GM21423 (cell line): Measurements from ENCODE around the gene PHC2.

ENCODE experiments used
- ATAC-seq: cut with Tn5 transposase; IDR thresholded peaks from one replicate; pipeline ENCODE4 v1.9.1; 2021; ENCODE audit warnings: mild to moderate bottlenecking, moderate library complexity; ENCODE audit not compliant: unreplicated experiment

PHC2 gene

DNA sequence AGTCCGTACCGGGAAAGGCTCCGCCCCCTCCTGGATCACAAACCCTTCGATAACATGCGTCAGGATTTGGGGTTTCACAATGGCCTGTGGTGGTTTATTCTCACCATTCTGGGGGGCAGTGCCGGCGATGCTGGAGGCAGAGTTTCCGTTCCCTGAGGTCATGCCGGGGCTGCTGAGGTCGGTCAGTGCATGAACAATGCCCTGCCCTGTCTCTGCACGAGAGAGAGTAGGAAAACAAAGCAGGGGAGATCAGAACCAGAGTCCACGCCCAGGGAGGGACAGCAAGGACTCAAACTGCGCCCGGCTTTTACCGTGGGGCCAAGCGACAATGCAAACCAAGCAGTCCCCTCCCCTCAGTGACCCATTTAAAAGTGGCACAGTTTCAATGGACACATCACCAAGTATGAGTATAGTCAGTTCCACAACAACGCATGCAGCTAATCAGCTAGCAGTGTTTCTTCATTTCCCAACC lies 96.8 kb downstream of the PHC2 start:
- no peak for ATAC-seq

DNA sequence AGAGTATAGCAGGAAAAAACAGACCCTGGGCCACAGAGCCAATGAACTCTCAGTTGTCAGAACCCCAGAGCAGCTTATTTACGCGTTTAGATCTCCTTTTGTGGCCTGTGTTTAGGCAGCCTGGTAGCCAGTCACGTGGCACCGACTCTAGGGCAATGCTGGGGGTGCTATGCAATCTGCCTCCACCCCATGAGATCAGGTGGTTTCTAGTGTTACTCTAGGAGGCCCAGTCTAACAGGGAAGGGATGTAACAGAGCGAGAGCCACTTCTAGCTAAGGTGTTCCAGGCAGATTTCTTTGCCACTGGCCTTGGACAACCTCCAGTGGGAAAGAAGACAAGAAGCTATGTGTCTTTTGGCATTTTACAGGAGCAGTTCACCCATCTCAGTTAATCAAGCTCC lies 98.0 kb downstream of the PHC2 start:
- no peak for ATAC-seq

DNA sequence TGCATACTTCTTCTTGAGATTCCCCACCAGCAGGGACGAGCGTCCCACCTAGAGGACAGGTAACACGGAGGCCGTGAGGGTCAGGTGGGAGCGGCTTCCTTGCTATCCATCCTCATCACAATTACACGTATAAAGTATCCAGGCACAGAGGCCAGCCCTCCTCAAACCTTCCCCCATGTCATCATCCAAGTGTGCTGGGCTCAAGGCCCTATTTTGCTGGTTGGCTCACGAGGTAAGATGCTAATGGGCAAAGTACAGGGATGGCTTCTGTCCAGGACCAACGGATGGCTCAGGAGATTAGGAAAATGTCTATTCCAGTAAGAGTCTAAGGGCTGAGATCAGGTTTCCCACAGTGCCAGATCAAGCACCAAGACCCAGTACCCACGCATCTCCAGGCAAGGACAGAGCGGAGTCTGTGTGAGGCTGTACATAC lies 98.5 kb downstream of the PHC2 start:
- ATAC-seq, result no peak

DNA sequence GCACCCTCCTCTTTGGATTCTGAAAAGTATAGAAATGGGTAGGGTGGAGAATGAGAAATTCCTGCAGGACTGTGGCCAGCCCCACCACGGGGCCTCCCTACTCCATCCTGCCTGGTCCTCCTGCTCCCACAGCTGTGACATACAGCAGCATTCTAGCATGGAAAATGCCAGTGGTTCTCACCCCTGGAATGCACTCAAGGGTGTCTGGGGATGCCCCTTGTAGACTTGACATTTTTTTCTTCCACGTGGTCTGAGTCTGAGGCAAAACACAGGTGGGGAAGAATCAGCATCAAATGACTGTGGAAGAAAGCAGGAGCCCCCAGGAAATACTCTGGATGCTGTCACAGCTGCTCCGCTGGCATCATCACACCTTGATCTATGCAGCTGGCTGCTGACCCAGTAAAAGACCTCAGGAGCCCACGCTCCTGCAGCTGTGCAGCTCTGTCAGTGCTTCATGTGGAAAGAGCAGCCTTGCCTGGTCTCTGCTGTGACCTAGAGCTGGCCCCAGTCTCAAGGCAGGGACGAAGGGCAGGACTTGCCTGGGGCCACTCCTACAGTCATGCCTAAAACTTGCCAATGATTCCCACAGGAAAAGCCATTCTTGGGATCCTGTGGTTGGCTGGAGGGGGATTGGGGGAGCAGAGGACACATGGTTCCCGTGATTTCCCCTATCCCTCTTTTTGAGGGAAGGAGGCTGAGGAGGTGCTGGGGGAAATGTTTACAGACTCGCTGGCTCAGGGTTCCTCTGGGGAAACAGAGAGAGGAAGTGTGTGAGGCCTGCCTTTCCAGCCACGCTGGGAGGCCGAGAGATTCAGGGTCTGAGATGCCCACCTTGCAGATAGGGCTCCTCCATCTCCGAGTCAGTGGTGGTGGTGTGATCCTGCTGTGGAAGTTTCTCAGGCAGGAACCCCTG lies 99.2 kb downstream of the PHC2 start:
- no peak for ATAC-seq

DNA sequence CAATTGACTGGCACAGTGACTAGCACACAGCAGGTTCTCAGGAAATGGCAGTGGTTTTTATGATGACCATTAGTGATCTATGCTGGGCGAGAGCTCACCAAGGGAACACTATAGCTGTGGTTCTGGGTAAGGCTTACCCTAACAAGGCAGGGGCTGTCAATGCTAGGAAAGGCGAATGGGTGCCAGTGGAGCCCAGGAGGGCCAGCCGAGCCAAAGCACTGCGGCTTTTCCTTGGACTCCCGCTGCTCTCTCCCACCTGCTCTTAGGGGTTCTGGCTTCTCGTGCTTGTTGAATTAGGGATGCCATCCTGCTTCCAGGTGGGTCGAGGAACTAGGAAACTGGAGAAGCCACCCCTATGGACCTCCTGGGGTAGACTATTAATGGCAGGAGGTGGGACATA lies 100.0 kb downstream of the PHC2 start:
- no peak for ATAC-seq

DNA sequence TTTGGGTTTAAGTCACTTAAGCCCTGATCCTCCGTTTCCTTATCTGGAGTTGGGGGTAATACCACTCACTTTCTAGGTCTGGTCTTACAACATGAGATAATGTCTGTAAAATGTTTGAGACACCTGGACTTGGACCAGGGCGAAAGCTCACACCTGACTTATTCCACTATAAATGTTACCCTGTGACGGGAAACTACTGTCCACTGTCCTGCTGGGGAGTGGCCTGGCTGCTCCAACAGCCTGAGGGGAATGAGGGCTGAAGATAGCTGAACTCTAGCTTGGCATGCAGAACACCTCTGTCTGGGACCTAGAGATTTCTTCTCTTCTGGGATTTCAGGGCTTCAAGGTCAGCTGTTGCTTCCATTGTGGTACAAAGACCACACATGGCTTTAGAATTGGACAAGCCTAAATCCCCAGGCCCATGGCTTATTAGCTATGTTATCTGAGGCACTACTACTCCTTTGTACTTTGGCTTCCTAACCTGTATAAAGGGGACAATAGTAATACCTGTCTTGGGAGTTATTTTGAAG lies 100.5 kb downstream of the PHC2 start:
- ATAC-seq, result no peak

DNA sequence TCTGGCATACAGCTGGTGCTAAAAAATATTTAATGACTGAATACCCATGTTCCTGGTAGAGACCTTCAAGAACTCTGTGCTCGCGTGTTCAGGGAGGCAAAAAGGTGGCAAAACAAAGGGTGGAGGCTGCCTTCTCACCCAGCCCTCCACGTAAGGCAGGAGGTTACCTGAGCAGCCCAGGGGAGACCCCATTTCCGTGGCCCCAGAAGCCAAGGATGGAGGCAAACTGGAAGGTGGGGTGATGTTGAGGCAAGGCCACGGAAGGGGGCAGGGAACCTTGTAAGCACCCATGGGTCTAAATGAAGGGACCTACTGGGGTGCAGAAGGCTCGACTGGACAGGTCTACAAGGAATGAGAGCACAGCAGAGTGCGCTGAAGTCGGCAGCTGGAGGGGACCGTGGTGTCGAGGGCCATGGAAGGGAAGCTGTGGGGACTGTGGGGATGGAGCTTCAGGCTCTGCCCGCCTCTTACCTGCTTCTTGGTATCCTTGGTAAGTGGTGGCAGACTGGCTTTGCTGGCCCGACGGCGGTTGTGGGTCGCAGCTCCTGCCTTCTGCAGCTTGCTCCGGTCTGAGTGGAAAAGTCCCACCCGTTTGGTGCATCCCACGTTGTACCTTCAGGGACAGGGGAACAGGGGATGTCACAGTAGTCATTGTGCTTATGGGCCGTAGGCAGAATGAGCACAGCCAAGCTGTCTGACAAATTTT lies 101.1 kb downstream of the PHC2 start:
- ATAC-seq, result no peak

DNA sequence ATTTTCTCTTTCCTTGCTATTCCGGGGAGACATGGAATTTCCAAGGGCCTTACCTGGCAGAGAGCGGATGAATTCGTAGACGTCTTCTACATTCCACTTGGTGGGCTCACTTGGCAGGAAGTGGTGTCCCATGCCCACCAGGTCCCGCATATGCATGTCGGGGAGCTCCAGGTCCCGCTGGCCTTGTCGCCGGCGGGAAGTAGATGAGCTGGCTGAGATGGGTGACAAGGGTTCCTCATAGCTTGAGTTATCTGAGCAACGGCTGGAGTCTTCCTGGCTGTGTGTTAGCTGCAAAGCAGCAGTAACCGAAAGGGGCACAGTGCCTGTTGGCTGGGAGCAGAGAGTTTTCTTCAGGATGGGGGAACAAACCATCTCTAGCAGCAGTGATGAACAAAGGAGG lies 102.1 kb downstream of the PHC2 start:
- no peak for ATAC-seq

DNA sequence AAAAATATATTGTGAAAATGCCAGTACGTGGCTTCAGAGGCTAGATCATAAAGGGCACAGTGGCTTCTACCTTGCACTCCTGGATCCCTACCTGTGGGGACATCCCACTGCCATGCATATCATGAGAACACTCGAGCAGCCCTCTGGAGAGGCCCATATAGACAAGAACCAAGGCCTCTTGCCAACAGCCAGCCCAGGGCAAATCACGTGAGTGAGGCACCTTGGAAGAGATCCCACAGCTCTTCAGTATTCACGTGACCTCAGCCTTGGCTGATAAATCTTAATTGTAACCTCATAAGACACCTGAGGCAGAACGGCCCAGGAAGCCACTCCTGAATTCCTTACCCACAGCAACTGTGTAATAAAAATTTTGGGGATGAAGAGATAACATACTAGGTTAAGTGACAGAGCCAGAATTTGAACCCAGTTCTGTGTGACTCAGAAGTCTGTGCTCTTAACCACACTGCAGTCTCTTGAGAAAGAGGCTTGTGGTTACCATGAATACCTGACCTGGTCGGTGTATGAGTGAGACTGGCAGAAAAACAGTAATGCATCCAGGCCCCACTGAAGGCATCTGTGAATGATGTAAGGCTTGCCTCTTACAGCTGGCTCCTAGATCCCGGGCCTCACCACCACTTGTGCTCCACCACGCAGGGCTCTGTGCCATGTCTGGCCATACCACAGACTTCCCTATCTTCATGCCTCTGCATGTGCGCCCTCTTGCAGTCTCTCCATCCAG lies 103.1 kb downstream of the PHC2 start:
- ATAC-seq, result no peak

DNA sequence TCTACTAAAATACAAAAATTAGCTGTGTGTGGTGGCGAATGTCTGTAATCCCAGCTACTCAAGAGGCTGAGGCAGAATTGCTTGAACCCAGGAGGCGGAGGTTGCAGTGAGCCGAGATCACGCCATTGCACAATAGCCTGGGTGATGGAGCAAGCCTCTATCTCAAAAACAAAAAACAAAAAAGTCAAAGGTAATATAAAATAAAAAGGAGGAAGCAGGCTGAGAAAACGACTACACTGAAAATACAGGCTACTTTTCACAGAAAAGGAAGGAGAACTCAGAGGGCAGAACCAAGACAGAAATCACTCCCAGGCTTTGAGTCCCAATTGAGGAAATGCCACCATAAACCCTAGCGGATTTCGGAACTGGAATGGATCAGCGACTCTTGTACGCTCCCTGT lies 104.1 kb downstream of the PHC2 start:
- ATAC-seq, result no peak

DNA sequence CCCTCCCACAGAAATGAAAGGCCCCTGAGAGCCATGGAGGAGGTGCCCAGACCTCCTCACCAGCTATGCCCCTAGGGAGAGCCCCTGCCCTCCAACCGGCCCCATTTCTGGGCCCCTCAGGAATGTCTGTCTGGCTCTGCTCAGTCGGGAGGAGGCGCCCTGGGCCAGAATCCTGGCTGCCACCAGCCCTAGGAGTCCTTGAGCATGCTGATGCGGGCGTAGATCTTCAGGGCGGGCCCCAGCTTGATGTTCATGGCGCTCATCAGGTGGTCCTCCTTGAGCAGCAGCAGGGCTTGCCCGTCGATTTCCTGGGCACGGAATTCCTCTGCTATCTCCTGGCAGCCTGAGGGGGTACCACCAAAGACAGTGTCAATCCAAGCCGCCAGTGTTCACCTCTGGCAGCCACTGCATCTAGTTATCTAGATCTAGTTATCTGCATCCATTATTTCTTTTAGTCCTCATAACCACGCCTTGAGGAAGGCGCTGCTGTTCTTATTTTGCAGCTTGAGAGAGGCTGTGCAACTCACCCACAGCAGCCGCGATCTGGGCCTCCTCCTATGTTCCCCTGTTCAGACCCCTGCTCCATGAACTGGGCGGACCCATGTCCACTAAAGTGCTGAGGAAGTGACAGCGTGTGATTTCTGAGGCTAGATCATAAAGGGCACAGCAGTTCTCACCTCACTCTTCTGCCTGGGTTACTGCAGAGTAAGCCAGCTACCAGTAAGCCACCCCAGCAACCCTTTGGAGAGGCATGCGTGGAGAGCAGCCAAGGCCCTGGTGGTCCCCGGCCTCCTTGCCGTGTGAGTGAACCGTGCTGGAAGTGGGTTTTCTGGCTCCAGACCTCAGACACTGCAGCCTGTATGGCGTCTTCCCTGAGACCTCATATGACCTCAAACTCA lies 106.0 kb downstream of the PHC2 start:
- ATAC-seq, result no peak

DNA sequence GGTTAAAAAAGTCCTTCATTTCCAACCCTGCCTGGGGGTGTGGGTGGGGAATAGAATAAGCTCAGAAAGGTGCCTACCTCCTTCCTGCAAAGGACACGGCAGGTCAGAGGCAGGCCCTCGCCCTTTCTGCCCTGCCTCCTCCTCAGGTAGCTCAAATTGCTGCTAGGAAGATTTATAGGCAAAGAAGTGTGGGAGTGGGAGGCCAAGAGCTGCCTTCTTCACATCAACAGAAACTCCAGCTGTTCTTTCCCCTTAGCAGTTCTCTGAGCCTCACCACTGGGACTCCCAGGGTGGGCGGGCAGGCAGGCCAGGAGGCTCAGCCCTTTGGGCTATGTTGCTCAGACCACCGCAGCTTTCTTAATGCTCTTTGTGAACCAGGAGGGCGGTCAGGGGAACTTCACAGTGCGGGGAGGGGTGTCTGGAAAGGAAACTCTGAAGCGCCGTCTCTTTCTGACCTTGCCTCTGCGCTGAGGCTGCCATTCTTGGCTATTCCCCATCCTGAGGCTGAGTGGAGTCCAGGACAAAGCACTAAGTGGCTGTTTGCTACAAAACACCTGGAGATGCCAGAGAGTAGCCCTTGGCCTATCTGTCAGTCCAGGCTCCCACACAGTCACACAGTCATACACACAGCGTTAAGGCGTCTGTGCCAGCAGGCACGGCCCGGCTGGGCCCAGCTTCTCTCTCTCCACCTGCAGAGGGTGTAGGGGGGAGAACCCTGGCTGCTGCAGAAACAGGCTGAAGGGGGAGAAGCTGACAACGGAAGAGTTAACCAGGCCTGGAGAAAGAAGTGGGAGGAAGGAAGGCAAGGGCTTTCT lies 107.0 kb downstream of the PHC2 start:
- no peak for ATAC-seq

DNA sequence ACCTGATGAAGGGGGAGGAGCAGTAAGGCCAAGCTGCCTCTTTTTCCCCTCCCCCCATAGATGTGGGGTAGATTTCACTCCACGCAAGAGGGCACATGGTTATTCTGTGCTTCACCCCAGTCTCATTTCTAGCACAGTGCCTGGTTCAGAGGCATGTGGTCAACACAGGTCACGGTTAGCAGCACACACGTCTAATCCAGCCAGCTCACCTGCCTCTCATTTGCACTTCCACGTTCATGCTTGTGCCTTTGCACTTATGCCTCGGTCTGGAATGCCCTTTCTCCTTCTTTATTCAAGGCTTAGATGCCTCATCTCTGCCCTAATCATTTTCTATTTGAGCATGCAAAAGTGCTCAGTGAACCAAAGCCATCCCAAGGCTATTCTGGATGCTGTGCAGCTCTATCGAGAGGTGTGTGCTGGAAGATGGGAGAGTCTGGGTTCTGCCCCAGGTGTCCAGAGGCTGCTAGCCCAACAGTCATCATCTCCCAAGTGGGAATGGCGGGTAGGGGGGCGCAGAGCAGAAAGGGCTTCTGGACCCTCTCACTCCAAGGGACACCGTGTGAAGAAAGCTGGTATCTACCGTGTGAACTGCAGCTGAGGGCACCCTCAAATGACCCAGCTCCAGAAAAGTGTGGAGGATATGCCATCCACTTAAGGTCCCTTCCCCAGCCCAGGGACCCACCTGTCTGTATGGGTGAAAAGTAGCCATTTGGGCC lies 107.9 kb downstream of the PHC2 start:
- ATAC-seq, result no peak

DNA sequence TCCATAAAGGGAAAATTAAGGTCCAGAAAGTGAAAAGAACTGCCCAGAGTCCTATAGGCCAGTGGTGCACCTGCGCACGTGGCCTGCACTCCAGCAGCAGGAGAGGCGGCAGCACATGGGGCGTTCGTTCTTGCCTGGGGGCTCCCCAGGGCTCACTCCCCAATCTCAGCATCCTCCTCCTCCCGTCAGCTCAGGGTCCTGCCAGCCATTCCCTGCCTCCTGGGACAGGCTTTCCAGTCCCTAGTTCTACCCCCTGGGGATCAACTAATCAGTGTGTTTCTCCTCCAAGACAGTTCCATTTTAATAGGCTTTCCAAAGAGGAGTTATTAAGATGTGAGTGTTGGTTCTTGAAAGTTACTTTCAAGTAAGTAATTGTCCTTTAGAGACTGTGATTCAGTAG lies 108.8 kb downstream of the PHC2 start:
- ATAC-seq, result no peak

DNA sequence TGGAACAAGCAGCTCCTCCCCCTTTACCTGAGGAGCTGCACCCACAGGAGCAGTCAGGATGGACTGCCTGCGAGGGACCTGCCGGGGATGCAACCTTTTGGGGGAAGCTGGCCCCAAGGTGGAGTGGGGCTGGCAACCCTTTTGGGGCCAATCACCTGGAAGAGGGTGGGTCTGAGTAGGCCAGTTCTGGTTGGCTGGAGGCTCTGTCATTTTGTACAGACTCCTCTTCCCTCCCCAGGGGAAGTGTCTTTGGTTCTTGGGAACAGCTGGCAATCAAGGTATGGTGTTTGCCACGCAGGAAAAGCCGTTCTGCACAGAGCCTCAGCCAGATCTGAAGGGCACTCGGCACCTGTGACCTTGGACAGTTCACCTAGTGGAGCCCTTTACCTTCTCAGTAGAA lies 109.7 kb downstream of the PHC2 start:
- ATAC-seq, result no peak

DNA sequence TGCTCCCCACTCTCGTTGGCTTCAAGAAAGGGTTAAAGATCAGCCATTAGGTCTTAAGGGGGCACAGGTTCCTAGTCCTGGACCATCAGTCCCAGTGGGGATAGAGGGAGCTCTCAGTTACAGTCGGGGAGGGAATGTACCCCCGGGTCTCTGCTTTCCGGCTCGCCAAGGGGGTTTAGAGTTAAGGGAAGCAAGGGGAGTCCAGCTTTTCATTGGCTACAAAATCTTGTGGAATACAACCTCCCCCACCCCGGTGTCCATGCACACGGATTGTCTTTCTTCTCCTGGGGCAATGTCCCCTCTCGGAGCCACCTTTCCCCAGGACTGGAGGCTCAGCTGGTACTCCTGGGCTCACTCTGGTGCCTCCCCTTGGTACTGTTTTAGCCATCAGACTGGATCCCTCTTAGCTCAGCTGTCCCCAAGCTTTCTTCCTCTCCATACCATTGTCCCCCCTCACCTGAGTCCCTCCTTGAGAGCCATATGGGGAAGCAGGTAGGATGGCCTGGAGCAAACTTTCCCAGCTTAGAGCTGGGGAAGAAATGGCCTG lies 110.2 kb downstream of the PHC2 start, which contains the start of gene A3GALT2:
A3GALT2 (minus strand) TSS at position 480 of the 547 bp plus-strand sequence; CDS start at position 480, 0 bp downstream.
- no peak for ATAC-seq

DNA sequence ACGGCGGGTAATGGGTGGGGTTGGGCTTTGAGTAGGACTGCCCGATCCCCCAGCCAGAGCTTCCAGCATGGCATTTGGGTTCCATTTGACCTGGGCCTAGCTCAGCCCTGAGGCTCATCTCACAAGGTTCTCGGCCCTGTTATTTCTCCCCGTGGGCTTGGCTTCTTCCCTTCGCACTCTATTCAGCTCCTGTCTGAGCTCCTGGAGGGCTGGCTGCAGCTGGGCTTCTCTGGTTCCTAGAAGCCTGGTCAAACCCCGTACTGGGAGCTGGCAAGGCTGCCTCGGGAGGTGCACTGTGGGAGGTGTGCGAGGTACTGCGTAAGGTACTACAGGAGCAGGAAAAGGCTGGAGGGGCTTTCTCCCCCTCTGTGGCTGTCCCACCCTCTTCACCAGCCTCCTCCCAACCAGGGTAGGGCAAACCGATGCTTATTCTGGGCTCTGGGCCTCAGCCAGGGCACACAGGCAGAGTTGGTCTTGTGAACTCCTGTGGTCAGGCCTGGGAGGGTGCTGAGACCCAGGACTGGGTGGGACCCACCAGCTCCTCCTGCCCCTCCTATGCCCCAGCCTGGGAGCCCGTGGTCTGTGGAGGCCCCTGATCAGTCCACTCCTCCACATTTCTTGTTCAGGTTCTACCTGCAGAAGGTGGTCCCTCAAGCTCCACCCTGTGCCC lies 110.8 kb downstream of the PHC2 start:
- no peak for ATAC-seq
